ENCODE measurements around the gene MAP1A.
A peak's percentile ranks its signal among the peaks of the same experiment; 100 is the strongest.

- TF ChIP-seq POLR2A (IDR thresholded peaks at IDR 0.05) (no peak), CTCF (IDR thresholded peaks at IDR 0.05) (peak in 1 of 4 experiments; percentile 23)
Measured at GRCh38 chr15:43511012-43511885, 6.2 kb upstream of the MAP1A start.
